GM23338 (cell line): ENCODE data around the gene DNAI1. TPM values are rescaled to one million over a fixed set of nuclear protein-coding genes. Genes with fewer than 3 reads are reported as not detected.

Experiments used
- ATAC-seq: fragments of 200-7000 bp; cut with Tn5 transposase; 3 replicates; pipeline ENCODE4 v1.9.1; 2020
- DNase-seq: peaks from one replicate; pipeline ENCODE4 v3.0.0-alpha.2; 2015; ENCODE audit warnings: low spot score
- H2AFZ ChIP-seq: fragments of 200-600 bp; sonication (generic); 2 replicates; pipeline ENCODE4 v1.8.0; 2016; ENCODE audit warnings: antibody characterized with exemption, mild to moderate bottlenecking, moderate library complexity
- H3F3A ChIP-seq: fragments of 200-600 bp; sonication (generic); replicated peaks from 2 replicates; pipeline ENCODE4 v1.8.0; 2017; ENCODE audit warnings: antibody characterized with exemption, mixed run types, low read depth
- H3K27ac ChIP-seq: fragments of 200-600 bp; sonication (generic); 2 replicates; pipeline ENCODE4 v1.6.1; 2016; ENCODE audit warnings: low read depth
- H3K27me3 ChIP-seq: fragments of 200-600 bp; sonication (generic); 2 replicates; pipeline ENCODE4 v1.8.0; 2016; ENCODE audit warnings: mild to moderate bottlenecking, mixed run types, moderate library complexity; ENCODE audit not compliant: insufficient read depth
- H3K36me3 ChIP-seq: fragments of 200-600 bp; sonication (generic); 2 replicates; pipeline ENCODE4 v1.8.0; 2016; ENCODE audit warnings: mild to moderate bottlenecking; ENCODE audit not compliant: insufficient read depth
- H3K4me1 ChIP-seq: fragments of 200-600 bp; sonication (generic); 2 replicates; pipeline ENCODE4 v1.8.0; 2016; ENCODE audit warnings: mild to moderate bottlenecking, moderate library complexity; ENCODE audit not compliant: insufficient read depth
- H3K4me2 ChIP-seq: fragments of 200-600 bp; sonication (generic); 2 replicates; pipeline ENCODE4 v1.7.1; 2017; ENCODE audit warnings: mixed run types
- H3K4me3 ChIP-seq: fragments of 200-600 bp; sonication (generic); 2 replicates; pipeline ENCODE4 v1.6.1; 2016; ENCODE audit warnings: mixed run types
- H3K79me2 ChIP-seq: fragments of 200-600 bp; sonication (generic); replicated peaks from 2 replicates; pipeline ENCODE4 v1.8.0; 2017; ENCODE audit warnings: mild to moderate bottlenecking; ENCODE audit not compliant: insufficient read depth
- H3K9me2 ChIP-seq: fragments of 200-600 bp; sonication (generic); 2 replicates; pipeline ENCODE4 v1.8.0; 2017; ENCODE audit not compliant: insufficient read depth
- H4K20me1 ChIP-seq: fragments of 200-600 bp; sonication (generic); replicated peaks from 2 replicates; pipeline ENCODE4 v1.8.0; 2017; ENCODE audit warnings: mild to moderate bottlenecking; ENCODE audit not compliant: insufficient read depth
- H3K27ac Mint-ChIP-seq: 2 replicates; pipeline ENCODE4 v1.8.0; 2020; ENCODE audit warnings: inconsistent platforms, mild to moderate bottlenecking, moderate library complexity, mixed read lengths
- H3K27me3 Mint-ChIP-seq: 3 replicates; pipeline ENCODE4 v1.8.0; 2022; ENCODE audit warnings: low read depth, mild to moderate bottlenecking, moderate library complexity, mixed read lengths, inconsistent platforms; ENCODE audit not compliant: insufficient read depth, poor library complexity
- H3K36me3 Mint-ChIP-seq: 3 replicates; pipeline ENCODE4 v1.8.0; 2021; ENCODE audit warnings: low read depth, mild to moderate bottlenecking, inconsistent platforms, moderate library complexity, mixed read lengths
- H3K4me1 Mint-ChIP-seq: 3 replicates; pipeline ENCODE4 v1.8.0; 2020; ENCODE audit warnings: mild to moderate bottlenecking, inconsistent platforms, mixed read lengths
- H3K4me3 Mint-ChIP-seq: 3 replicates; pipeline ENCODE4 v1.8.0; 2021; ENCODE audit warnings: moderate library complexity, mild to moderate bottlenecking, inconsistent platforms, mixed read lengths
- H3K9me3 Mint-ChIP-seq: 3 replicates; pipeline ENCODE4 v1.8.0; 2020; ENCODE audit warnings: moderate library complexity, mild to moderate bottlenecking, inconsistent platforms, mixed read lengths
- CREB1 ChIP-seq: fragments of 250-450 bp; sonication (Bioruptor Pico); IDR thresholded peaks from 2 replicates; pipeline ENCODE4 v1.5.0; 2020; ENCODE audit warnings: low read depth, mild to moderate bottlenecking, moderate library complexity
- CTCF ChIP-seq, 2 experiments: fragments of 200-600 bp in 1 of 2; sonication (generic) in 1 of 2; conservative IDR thresholded peaks; 2 replicates each; pipeline versions ENCODE4 v1.5.1 to v1.6.1; 2016 to 2017; ENCODE audit warnings: antibody characterized with exemption in 2 of 2, low read depth in 2 of 2, mild to moderate bottlenecking in 2 of 2, moderate library complexity in 1 of 2
- ETS1 ChIP-seq: IDR thresholded peaks from 2 replicates; pipeline ENCODE4 v1.6.1; 2016; ENCODE audit warnings: antibody characterized with exemption
- EZH2 ChIP-seq: fragments of 200-600 bp; sonication (generic); IDR thresholded peaks from one replicate; pipeline ENCODE4 v1.8.0; 2017; ENCODE audit warnings: antibody characterized with exemption, mild to moderate bottlenecking, low read depth; ENCODE audit not compliant: unreplicated experiment
- EZH2phosphoT487 ChIP-seq: fragments of 200-600 bp; sonication (generic); IDR thresholded peaks from one replicate; pipeline ENCODE4 v1.8.1; 2018; ENCODE audit warnings: antibody characterized with exemption; ENCODE audit not compliant: unreplicated experiment
- POLR2AphosphoS5 ChIP-seq: IDR thresholded peaks from 2 replicates; pipeline ENCODE4 v1.6.1; 2016; ENCODE audit warnings: antibody characterized with exemption, low read depth
- STAT1 ChIP-seq: IDR thresholded peaks from one replicate; pipeline ENCODE4 v1.6.1; 2016; ENCODE audit warnings: antibody characterized with exemption; ENCODE audit not compliant: unreplicated experiment
- ZNF114 ChIP-seq: fragments of 250-450 bp; sonication (Bioruptor Pico); IDR thresholded peaks from 2 replicates; pipeline ENCODE4 v1.5.0; 2020; ENCODE audit warnings: mild to moderate bottlenecking, moderate library complexity
- ZNF331 ChIP-seq: fragments of 250-450 bp; sonication (Bioruptor Pico); IDR thresholded peaks from 2 replicates; pipeline ENCODE4 v1.5.0; 2020; ENCODE audit warnings: low read depth, mild to moderate bottlenecking, moderate library complexity
- ZNF462 ChIP-seq: fragments of 250-450 bp; sonication (Bioruptor Pico); IDR thresholded peaks from 2 replicates; pipeline ENCODE4 v1.5.0; 2020; ENCODE audit warnings: mild to moderate bottlenecking, moderate library complexity
- polyA plus RNA-seq: library from polyadenylated mRNA; unstranded; fragments of >200 nt; fragmentation: Nextera tagmentation; extraction: Ambion mirVana; gene quantifications from 2 replicates; pipeline ENCODE4 v1.2.1, GENCODE V29; 2016
- total RNA-seq: library from RNA; depleted of rRNA; stranded (reverse); fragments of >200 nt; shearing (Covaris generic); gene quantifications from 2 replicates; pipeline ENCODE4 v1.2.3, GENCODE V29; 2014

The DNAI1 gene
- total and polyA plus RNA-seq, 2 experiments from 2014 or later, result 1.0 to 1.1 TPM

GRCh38 chr9:34560599-34561214, 102.1 kb downstream of the DNAI1 start:
- ATAC-seq (no peak), DNase-seq (no peak)
- Histone ChIP-seq H3K27me3 (no peaks in the 10 kb centered on the region), H3K79me2 (no peaks in the 10 kb centered on the region), H3K4me2 (no peak overlapping the region; the same call in 1 of the 2 replicates), H2AFZ (no peak overlapping the region), H3K4me1 (peaks cover 23% of the 10 kb centered on the region), H4K20me1 (no peaks in the 10 kb centered on the region; the same call in 1 of the 2 replicates), H3K9me2 (no peaks in the 10 kb centered on the region), H3K4me3 (no peak overlapping the region), H3F3A (no peaks in the 10 kb centered on the region), H3K27ac (no peak overlapping the region), H3K36me3 (no peaks in the 10 kb centered on the region)
- Mint-ChIP-seq H3K4me3 (no peak overlapping the region; the same call in 2 of the 3 replicates), H3K36me3 (no peaks in the 10 kb centered on the region), H3K27ac (no peak overlapping the region), H3K9me3 (no peaks in the 10 kb centered on the region), H3K27me3 (peaks cover 15% of the 10 kb centered on the region), H3K4me1 (peaks cover 41% of the 10 kb centered on the region)
- TF ChIP-seq ZNF462, result no peak
- TF ChIP-seq EZH2phosphoT487, result no peak
- no peak for TF ChIP-seq STAT1
- TF ChIP-seq POLR2AphosphoS5, result no peak
- TF ChIP-seq ZNF114 (CRISPR knock-in tag), result no peak
- TF ChIP-seq ZNF331 (CRISPR knock-in tag), result no peak
- TF ChIP-seq EZH2, result no peak
- TF ChIP-seq CTCF (conservative IDR thresholded peaks at IDR 0.05; ENCODE audit: low read depth in 2 of 2), result no peak
- TF ChIP-seq ETS1, result no peak
- TF ChIP-seq CREB1 (CRISPR knock-in tag), result no peak
